GM12878 (cell line): ENCODE data around the gene CEP97.

Experiments used
- EZH2 ChIP-seq: IDR thresholded peaks from 2 replicates; pipeline ENCODE4 v1.6.1; 2012; ENCODE audit warnings: low read depth, mild to moderate bottlenecking, control low read depth, inconsistent platforms, low read length, borderline replicate concordance; ENCODE audit not compliant: control insufficient read depth
- HDAC2 ChIP-seq: fragments of 200-600 bp; sonication (generic); IDR thresholded peaks from 2 replicates; pipeline ENCODE4 v1.6.1; 2017
- JUNB ChIP-seq: IDR thresholded peaks from 2 replicates; pipeline ENCODE4 v1.6.1; 2016; ENCODE audit warnings: antibody characterized with exemption, mild to moderate bottlenecking
- POLR2A ChIP-seq: IDR thresholded peaks from 2 replicates; pipeline ENCODE4 v1.6.1; 2011; ENCODE audit warnings: low read depth, mild to moderate bottlenecking, low read length
- POLR2AphosphoS2 ChIP-seq: IDR thresholded peaks from 2 replicates; pipeline ENCODE4 v1.6.1; 2011; ENCODE audit warnings: low read depth, mild to moderate bottlenecking, low read length, improper control_type of control experiment, moderate library complexity
- SRF ChIP-seq, 2 experiments: IDR thresholded peaks; 2 replicates each; pipeline ENCODE4 v1.6.1; 2011; ENCODE audit warnings: low read depth in 2 of 2, low read length in 2 of 2, mild to moderate bottlenecking in 1 of 2, moderate library complexity in 1 of 2
- TBL1XR1 ChIP-seq: IDR thresholded peaks from 2 replicates; pipeline ENCODE4 v1.6.1; 2012; ENCODE audit warnings: low read depth, low read length, improper control_type of control experiment
- ZNF592 ChIP-seq: fragments of 450-650 bp; IDR thresholded peaks from 2 replicates; pipeline ENCODE4 v1.6.1; 2017; ENCODE audit warnings: mild to moderate bottlenecking, moderate library complexity
- TF ChIP-seq, protein P1 (sequence below): IDR thresholded peaks from 2 replicates; pipeline ENCODE4 v1.6.1; 2012; ENCODE audit warnings: mild to moderate bottlenecking, low read depth, low read length

- TF ChIP-seq SRF (IDR thresholded peaks at IDR 0.05; ENCODE audit: low read depth in 2 of 2, low read length in 2 of 2), result no peak
- TF ChIP-seq ZNF592, result no peak
- TF ChIP-seq POLR2AphosphoS2, result no peak
- no peak for TF ChIP-seq JUNB
- TF ChIP-seq, protein P1, sequence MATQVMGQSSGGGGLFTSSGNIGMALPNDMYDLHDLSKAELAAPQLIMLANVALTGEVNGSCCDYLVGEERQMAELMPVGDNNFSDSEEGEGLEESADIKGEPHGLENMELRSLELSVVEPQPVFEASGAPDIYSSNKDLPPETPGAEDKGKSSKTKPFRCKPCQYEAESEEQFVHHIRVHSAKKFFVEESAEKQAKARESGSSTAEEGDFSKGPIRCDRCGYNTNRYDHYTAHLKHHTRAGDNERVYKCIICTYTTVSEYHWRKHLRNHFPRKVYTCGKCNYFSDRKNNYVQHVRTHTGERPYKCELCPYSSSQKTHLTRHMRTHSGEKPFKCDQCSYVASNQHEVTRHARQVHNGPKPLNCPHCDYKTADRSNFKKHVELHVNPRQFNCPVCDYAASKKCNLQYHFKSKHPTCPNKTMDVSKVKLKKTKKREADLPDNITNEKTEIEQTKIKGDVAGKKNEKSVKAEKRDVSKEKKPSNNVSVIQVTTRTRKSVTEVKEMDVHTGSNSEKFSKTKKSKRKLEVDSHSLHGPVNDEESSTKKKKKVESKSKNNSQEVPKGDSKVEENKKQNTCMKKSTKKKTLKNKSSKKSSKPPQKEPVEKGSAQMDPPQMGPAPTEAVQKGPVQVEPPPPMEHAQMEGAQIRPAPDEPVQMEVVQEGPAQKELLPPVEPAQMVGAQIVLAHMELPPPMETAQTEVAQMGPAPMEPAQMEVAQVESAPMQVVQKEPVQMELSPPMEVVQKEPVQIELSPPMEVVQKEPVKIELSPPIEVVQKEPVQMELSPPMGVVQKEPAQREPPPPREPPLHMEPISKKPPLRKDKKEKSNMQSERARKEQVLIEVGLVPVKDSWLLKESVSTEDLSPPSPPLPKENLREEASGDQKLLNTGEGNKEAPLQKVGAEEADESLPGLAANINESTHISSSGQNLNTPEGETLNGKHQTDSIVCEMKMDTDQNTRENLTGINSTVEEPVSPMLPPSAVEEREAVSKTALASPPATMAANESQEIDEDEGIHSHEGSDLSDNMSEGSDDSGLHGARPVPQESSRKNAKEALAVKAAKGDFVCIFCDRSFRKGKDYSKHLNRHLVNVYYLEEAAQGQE, result no peak
- TF ChIP-seq EZH2, result no peak
- no peak for TF ChIP-seq POLR2A
- TF ChIP-seq HDAC2, result no peak
- TF ChIP-seq TBL1XR1, result no peak
Observed at GRCh38 chr3:101812895-101813294, 88.5 kb downstream of the CEP97 start.
